Stromal cell of bone marrow (primary cell): Measurements from ENCODE around the gene ZCCHC8.
"Not testable (repeated sequence)": the region's sequence is repeated elsewhere in the genome, so short reads cannot be mapped to it uniquely, and the experiment has no call there.

Source experiments
- DNase-seq: peaks from one replicate; pipeline ENCODE4 v3.0.0-alpha.2; 2012; ENCODE audit warnings: low read depth

Gene ZCCHC8

GRCh38 chr12:122508163-122508562, 7.4 kb upstream of the ZCCHC8 start:
- no peak for DNase-seq

GRCh38 chr12:122506393-122506938, 5.7 kb upstream of the ZCCHC8 start:
- DNase-seq: no peak

- no peak for DNase-seq
These were observed 4.8 kb upstream of the ZCCHC8 start for GRCh38 chr12:122505419-122506051.

GRCh38 chr12:122503783-122504590, 3.3 kb upstream of the ZCCHC8 start:
- DNase-seq: no peak

GRCh38 chr12:122503147-122503751, 2.5 kb upstream of the ZCCHC8 start:
- no peak for DNase-seq

- DNase-seq: no peak
These were observed 807 bp upstream of the ZCCHC8 start for GRCh38 chr12:122501489-122501989.

- DNase-seq: peak; percentile 38
These were observed 594 bp downstream of the ZCCHC8 start for GRCh38 chr12:122499991-122500684.

GRCh38 chr12:122495258-122495657, 5.5 kb downstream of the ZCCHC8 start:
- DNase-seq: no peak

- not testable (repeated sequence) for DNase-seq
These were observed 7.5 kb downstream of the ZCCHC8 start for GRCh38 chr12:122493222-122493621.

- no peak for DNase-seq
These were observed 8.7 kb downstream of the ZCCHC8 start for GRCh38 chr12:122491991-122492390.

GRCh38 chr12:122489038-122489437, 11.7 kb downstream of the ZCCHC8 start:
- DNase-seq: no peak

GRCh38 chr12:122487807-122488206, 12.9 kb downstream of the ZCCHC8 start:
- DNase-seq: not testable (repeated sequence)

- DNase-seq: no peak
These were observed 13.8 kb downstream of the ZCCHC8 start for GRCh38 chr12:122486805-122487426.

GRCh38 chr12:122486360-122486759, 14.4 kb downstream of the ZCCHC8 start:
- not testable (repeated sequence) for DNase-seq

GRCh38 chr12:122484385-122484784, 16.3 kb downstream of the ZCCHC8 start:
- not testable (repeated sequence) for DNase-seq

- no peak for DNase-seq
These were observed 16.8 kb downstream of the ZCCHC8 start for GRCh38 chr12:122483969-122484368.

GRCh38 chr12:122481861-122482260, 18.9 kb downstream of the ZCCHC8 start:
- no peak for DNase-seq

GRCh38 chr12:122480753-122481152, 20.0 kb downstream of the ZCCHC8 start:
- DNase-seq: no peak

- DNase-seq: no peak
These were observed 26.4 kb downstream of the ZCCHC8 start for GRCh38 chr12:122474324-122474716.

- DNase-seq: no peak
These were observed 27.0 kb downstream of the ZCCHC8 start for GRCh38 chr12:122473543-122474323.
